ENCODE results near the gene NRL. TPM values are rescaled to one million over a fixed set of nuclear protein-coding genes. Genes with fewer than 3 reads are reported as not detected.
A peak's percentile ranks its signal among the peaks of the same experiment; 100 is the strongest.

The NRL gene
- total RNA-seq, 1 experiment from 2014 or later: 1.3 TPM

DNA sequence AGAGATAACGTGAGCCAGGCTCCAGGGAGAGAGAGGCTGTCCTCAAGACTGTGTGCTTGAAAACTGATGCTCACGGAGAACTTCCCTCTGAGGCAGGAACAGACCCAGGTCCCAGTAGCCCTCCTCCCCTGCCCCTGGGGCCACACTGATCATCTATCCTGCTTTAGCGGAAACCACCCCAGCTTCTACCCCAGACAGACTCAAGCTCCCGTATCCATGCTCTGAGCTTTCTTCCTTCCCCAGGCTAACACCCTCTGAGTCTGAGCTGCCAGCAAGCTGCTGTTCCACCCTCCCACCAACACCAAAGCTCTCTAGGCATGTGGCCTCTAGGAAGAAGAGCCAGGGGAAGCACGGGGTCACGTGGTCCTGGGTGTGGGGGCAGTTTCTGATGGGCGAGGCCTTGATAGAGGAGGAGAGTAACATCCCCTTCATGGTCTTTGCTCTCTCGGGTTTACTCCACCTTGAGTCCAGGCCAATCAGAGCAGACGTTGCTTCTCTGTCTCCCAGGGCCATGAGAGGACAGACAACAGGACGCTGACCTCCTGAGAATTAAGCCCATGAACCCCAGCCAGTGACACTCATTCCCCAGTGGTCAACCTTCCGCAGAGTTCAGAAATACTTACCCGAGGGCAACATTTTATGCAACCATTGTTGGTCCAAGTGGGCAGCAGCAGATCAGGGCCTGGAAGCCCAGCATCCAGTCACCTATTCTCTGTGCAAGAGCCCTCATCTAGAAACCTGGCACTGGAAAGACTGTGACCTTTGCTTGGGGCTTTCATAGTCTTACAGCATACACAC lies 19.3 kb downstream of the NRL start (continued):
- no peak; the same call in 1 of the 2 replicates for TF ChIP-seq ERG (CRISPR knock-in tag; IDR thresholded peaks at IDR 0.05)
- TF ChIP-seq GRHL2 (CRISPR knock-in tag; IDR thresholded peaks at IDR 0.05; ENCODE audit: insufficient replicate concordance, severe bottlenecking): no peak
- TF ChIP-seq FOXP4 (CRISPR knock-in tag; IDR thresholded peaks at IDR 0.05): no peak
- no peak for TF ChIP-seq ZNF138 (CRISPR knock-in tag; conservative IDR thresholded peaks at IDR 0.05)
- peak; percentile 54; the same call in 1 of the 2 replicates for TF ChIP-seq SP1 (CRISPR knock-in tag; conservative IDR thresholded peaks at IDR 0.05)
- no peak for TF ChIP-seq GTF2I (CRISPR knock-in tag; conservative IDR thresholded peaks at IDR 0.05)
- TF ChIP-seq, protein P1, sequence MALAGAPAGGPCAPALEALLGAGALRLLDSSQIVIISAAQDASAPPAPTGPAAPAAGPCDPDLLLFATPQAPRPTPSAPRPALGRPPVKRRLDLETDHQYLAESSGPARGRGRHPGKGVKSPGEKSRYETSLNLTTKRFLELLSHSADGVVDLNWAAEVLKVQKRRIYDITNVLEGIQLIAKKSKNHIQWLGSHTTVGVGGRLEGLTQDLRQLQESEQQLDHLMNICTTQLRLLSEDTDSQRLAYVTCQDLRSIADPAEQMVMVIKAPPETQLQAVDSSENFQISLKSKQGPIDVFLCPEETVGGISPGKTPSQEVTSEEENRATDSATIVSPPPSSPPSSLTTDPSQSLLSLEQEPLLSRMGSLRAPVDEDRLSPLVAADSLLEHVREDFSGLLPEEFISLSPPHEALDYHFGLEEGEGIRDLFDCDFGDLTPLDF (CRISPR knock-in tag; IDR thresholded peaks at IDR 0.05): no peak
- TF ChIP-seq ZNF671 (CRISPR knock-in tag; IDR thresholded peaks at IDR 0.05): no peak
- TF ChIP-seq E2F4 (CRISPR knock-in tag; IDR thresholded peaks at IDR 0.05; ENCODE audit: borderline replicate concordance, low read depth): no peak
- TF ChIP-seq ZNF232 (CRISPR knock-in tag; IDR thresholded peaks at IDR 0.05): peak; percentile 34; the same call in 1 of the 2 replicates
- peak; percentile 93 for TF ChIP-seq USF2 (CRISPR knock-in tag; IDR thresholded peaks at IDR 0.05)
- TF ChIP-seq ZMAT4 (CRISPR knock-in tag; IDR thresholded peaks at IDR 0.05): no peak
- TF ChIP-seq, protein P2, sequence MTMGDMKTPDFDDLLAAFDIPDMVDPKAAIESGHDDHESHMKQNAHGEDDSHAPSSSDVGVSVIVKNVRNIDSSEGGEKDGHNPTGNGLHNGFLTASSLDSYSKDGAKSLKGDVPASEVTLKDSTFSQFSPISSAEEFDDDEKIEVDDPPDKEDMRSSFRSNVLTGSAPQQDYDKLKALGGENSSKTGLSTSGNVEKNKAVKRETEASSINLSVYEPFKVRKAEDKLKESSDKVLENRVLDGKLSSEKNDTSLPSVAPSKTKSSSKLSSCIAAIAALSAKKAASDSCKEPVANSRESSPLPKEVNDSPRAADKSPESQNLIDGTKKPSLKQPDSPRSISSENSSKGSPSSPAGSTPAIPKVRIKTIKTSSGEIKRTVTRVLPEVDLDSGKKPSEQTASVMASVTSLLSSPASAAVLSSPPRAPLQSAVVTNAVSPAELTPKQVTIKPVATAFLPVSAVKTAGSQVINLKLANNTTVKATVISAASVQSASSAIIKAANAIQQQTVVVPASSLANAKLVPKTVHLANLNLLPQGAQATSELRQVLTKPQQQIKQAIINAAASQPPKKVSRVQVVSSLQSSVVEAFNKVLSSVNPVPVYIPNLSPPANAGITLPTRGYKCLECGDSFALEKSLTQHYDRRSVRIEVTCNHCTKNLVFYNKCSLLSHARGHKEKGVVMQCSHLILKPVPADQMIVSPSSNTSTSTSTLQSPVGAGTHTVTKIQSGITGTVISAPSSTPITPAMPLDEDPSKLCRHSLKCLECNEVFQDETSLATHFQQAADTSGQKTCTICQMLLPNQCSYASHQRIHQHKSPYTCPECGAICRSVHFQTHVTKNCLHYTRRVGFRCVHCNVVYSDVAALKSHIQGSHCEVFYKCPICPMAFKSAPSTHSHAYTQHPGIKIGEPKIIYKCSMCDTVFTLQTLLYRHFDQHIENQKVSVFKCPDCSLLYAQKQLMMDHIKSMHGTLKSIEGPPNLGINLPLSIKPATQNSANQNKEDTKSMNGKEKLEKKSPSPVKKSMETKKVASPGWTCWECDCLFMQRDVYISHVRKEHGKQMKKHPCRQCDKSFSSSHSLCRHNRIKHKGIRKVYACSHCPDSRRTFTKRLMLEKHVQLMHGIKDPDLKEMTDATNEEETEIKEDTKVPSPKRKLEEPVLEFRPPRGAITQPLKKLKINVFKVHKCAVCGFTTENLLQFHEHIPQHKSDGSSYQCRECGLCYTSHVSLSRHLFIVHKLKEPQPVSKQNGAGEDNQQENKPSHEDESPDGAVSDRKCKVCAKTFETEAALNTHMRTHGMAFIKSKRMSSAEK (CRISPR knock-in tag; IDR thresholded peaks at IDR 0.05; ENCODE audit: borderline replicate concordance): peak; percentile 44; the same call in 1 of the 2 replicates
- no peak; the same call in 1 of the 2 replicates for TF ChIP-seq NFATC4 (CRISPR knock-in tag; IDR thresholded peaks at IDR 0.05)
- 0 out of 2 replicates have a peak, but pooled peaks have one; percentile 46 for TF ChIP-seq ZBTB21 (CRISPR knock-in tag; IDR thresholded peaks at IDR 0.05; ENCODE audit: borderline replicate concordance)
- TF ChIP-seq RORB (CRISPR knock-in tag; IDR thresholded peaks at IDR 0.05): no peak
- no peak for TF ChIP-seq ZNF423 (CRISPR knock-in tag; IDR thresholded peaks at IDR 0.05)
- no peak for TF ChIP-seq AR (CRISPR knock-in tag; IDR thresholded peaks at IDR 0.05)
- TF ChIP-seq TCF7 (CRISPR knock-in tag; IDR thresholded peaks at IDR 0.05; ENCODE audit: low read depth): no peak
- TF ChIP-seq HMGXB4 (CRISPR knock-in tag; IDR thresholded peaks at IDR 0.05): 0 out of 2 replicates have a peak, but pooled peaks have one; percentile 12
- TF ChIP-seq MXD4 (CRISPR knock-in tag; IDR thresholded peaks at IDR 0.05; ENCODE audit: borderline replicate concordance): no peak
- TF ChIP-seq PRRX2 (CRISPR knock-in tag; IDR thresholded peaks at IDR 0.05): no peak; the same call in 1 of the 2 replicates
